DMS 273 (cell line): ENCODE measurements around the gene GNG13.
"Not testable (repeated sequence)": the region's sequence is repeated elsewhere in the genome, so short reads cannot be mapped to it uniquely, and the experiment has no call there.

Source experiments
- DNase-seq: peaks from one replicate; lab custom pipeline; 2025; ENCODE audit not compliant: unreplicated experiment; lab: John Stamatoyannopoulos, UW

The GNG13 gene

DNA sequence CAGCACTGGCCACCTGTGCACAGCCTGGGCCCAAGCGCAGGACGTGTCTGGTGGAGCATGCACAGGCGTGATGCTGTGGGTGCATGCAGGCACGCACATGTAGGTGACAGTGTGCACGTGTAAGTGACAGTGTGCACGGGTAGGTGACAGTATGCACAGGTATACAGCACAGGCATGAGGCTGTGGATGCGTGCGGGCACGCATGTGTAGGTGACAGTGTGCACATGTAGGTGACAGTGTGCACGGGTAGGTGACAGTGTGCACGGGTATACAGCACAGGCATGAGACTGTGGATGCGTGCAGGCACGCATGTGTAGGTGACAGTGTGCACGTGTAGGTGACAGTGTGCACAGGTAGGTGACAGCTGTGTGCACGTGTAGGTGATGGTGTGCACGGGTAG, 20.2 kb downstream of the GNG13 start:
- DNase-seq = no peak

DNA sequence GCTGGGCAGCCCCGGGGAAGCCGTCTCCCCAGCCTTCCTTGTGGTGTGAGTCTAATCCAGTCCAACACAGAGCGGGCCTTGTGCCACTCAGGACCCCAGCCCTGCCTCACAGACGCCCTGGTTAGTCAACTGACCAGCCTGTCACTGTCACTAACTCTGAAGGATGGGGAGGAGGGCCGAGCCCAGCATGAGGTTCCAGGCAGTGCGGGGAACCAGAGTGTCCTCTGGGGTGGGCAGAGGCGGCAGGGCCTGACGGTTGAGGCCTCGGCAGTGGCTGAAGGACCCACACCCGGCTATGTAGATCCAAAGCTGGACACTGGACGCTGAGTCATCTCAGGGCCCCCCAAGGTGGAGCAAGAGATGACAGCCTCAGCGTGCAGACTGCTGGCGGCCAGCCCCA, 21.0 kb downstream of the GNG13 start:
- no peak for DNase-seq

GRCh38 chr16:778909-779527, 21.5 kb downstream of the GNG13 start:
- DNase-seq = no peak

GRCh38 chr16:778447-778846, 22.1 kb downstream of the GNG13 start:
- DNase-seq = no peak

- DNase-seq = no peak
Measured at GRCh38 chr16:777826-778225, 22.7 kb downstream of the GNG13 start.

- DNase-seq = no peak
Measured at GRCh38 chr16:776824-777223, 23.7 kb downstream of the GNG13 start.

GRCh38 chr16:776298-776697, 24.2 kb downstream of the GNG13 start:
- not testable (repeated sequence) for DNase-seq

DNA sequence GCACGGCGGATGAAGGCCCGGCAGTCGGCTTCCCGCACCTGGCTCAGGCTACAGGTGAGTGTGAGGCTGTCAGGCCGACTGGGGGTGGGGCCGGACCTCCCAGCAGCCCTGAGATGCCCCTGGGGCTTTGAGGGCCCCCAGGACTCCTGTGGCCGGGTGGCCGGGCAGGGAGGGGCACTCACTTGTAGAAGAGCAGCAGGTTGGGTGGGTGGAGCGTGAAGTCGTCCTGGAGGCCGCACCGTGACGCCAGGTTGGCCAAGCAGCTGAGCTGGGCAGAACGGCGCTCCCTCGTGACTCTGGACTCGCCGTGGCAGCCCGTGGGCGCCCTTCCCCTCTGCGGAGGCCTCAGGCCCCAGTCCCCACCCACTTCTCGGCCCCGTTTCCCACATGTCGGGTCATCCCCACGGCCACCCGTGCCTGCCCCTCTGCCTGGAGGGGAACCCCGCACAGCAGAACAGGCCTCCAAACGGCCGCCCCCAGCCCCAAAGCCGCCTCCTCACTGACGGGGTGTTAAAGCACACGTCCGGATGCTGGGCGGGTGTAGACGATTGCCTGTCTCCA, 25.2 kb downstream of the GNG13 start:
- DNase-seq = no peak

GRCh38 chr16:774086-775001, 26.2 kb downstream of the GNG13 start:
- no peak for DNase-seq

GRCh38 chr16:772959-773358, 27.6 kb downstream of the GNG13 start:
- DNase-seq = no peak

DNA sequence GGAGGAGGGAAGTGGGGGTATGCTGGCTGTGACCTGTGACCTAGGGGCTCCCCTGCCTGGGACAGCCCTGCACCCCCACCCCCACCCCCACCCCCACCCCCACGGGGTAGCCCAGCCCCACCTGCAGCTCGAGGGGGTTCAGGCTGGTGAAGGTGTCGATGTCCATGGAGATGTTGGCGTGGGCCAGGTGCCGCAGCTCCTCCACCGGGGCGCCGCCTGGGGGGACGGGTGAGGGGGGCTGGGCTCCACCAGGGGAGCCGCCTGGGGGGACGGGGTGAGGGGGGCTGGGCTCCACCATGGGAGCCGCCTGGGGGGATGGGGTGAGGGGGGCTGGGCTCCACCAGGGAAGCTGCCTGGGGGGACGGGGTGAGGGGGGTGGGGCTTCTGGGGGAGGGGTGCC, 30.1 kb downstream of the GNG13 start:
- DNase-seq = no peak

DNA sequence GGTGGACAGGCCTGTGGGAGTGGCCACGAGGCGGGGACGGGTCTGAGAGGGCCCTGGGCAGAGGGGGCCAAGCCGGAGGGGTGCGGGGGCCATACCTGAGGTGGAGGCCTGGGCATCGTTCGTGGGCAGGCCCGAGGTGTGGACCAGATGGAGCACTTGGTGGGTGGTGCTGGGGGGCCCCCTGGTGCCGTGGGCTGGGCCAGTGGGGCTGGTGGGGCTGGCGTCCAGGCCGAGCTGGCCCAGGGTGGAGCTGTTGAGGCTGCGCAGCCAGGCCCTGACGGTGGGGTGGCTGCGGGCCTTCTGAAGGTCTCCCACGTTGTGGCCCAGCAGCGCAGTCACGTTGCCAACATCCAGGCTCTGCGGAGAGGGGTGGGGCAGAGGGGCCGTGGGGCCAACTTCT, 30.6 kb downstream of the GNG13 start:
- DNase-seq = no peak

GRCh38 chr16:769184-769784, 31.2 kb downstream of the GNG13 start:
- no peak for DNase-seq

DNA sequence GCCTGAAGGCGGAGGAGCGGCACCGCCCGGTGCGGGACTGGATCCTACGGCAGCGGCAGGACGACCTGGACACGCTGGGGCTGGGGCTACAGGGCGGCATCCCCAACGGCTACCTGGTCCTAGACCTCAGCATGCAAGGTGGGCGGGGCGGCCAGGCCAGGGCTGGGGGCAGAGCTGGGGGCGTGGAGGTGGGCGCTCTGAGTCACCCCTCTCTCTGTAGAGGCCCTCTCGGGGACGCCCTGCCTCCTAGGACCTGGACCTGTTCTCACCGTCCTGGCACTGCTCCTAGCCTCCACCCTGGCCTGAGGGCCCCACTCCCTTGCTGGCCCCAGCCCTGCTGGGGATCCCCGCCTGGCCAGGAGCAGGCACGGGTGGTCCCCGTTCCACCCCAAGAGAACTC, 32.1 kb downstream of the GNG13 start:
- no peak for DNase-seq

DNA sequence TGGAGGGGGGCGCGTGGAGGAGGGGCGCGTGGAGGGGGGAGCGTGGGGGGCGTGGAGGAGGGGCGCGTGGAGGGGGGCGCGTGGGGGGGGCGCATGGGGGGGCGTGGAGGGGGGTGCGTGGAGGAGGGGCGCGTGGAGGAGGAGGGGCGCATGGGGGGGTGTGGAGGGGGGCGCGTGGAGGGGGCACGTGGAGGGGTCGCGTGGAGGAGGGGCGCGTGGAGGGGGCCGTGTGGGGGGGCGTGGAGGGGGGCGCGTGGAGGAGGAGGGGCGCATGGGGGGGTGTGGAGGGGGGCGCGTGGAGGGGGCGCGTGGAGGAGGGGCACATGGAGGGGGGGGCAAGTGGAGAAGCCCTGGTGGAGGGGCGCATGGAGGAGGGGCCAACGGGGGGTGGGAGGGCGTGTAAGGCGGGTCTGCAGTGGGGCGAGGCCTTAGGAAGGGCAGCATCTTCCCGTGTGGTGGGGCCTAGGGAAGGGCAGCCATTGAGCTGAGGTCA, 32.7 kb downstream of the GNG13 start:
- DNase-seq = no peak

DNA sequence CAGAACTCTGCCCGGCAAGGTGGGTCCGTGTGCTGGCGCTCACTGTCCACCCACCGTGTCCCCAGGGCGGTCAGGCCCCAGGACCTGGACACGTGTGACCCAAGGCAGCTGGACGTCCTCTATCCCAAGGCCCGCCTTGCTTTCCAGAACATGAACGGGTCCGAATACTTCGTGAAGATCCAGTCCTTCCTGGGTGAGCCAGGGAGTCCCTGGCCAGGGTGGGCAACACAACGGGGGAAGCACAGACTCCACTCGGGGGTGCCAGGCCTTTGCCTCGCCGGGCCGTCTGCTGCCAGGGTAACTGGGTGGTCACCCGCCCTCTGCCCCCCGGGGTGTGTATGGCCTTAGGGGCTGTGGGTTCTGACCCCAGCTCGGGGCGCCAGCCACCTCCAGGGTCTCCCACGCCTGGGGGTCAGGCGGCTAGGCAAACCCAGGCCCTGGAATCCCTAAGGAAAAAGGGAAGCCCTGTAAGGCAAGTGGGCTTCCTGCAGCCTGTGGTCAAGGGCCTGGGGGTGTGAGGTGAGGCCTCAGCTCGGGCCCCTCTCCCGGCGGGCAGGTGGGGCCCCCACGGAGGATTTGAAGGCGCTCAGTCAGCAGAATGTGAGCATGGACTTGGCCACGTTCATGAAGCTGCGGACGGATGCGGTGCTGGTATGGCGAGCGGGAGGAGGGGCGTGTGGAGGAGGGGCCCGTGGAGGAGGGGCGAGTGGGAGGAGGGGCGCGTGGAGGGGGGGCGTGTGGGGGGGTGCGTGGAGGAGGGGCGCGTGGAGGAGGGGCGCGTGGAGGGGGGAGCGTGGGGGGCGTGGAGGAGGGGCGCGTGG, 33.5 kb downstream of the GNG13 start:
- DNase-seq = no peak

GRCh38 chr16:766008-766819, 34.3 kb downstream of the GNG13 start:
- DNase-seq = no peak

- DNase-seq = no peak
Measured at GRCh38 chr16:765488-765865, 35.1 kb downstream of the GNG13 start.

DNA sequence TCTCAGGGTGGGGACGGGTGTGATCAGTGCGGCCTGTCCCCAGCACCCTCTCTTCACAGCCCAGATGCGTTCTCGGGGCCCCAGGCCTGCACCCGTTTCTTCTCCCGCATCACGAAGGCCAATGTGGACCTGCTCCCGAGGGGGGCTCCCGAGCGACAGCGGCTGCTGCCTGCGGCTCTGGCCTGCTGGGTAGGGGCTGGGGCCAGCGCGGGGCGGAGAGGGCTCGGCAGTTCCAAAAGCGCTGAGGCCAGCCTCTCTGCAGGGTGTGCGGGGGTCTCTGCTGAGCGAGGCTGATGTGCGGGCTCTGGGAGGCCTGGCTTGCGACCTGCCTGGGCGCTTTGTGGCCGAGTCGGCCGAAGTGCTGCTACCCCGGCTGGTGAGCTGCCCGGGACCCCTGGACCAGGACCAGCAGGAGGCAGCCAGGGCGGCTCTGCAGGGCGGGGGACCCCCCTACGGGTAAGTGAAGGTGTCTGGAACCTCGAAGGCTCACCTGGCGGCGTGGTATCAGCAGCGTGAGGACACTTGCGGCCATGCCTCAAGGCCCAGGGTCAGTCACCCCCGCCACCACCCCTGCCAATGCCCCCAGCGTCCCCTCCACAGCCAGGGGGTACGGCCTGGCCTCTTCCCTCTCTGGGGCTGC, 35.6 kb downstream of the GNG13 start:
- no peak for DNase-seq
